ENCODE results near the gene PLEKHN1. TPM values are rescaled to one million over a fixed set of nuclear protein-coding genes. Genes with fewer than 3 reads are reported as not detected.

PLEKHN1 gene
- total and polyA plus RNA-seq, 4 donors = 0.26 TPM; not detected in 3

DNA sequence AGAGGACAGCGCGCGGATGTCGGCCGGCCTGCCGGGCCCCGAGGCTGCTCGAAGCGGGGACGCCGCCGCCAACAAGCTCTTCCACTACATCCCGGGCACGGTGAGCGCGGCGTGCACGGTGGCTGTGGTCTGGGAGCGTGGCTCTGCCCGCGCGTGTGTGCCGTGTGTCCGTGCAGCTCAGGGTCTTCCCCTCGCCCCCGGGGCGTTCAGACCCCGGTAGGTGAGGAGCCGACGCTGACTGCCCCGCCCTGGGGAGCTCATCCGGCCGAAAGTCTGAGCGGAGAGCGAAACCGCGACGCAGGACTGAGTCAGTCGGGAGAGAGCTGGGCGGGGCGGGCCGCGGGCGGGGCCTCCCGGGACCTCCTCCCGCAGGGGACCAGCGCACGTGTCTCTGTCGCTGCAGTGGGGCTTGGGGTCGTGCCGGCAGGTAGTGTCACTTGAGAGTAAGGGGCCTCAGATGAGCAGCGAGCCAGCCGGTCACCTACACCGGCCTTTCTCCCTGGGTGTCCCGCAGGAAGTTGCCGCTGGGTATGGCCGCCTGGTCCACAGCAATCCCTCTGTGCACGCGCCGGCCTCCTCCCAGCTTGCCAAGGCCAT, 520 bp downstream of the PLEKHN1 start:
- Histone ChIP-seq H3K27ac (ENCODE audit: low read depth, low read length) (no peak overlapping the region), H3K9me3 (ENCODE audit: control insufficient read depth, insufficient read depth, low read length) (no peaks in the 10 kb centered on the region), H3K4me1 (ENCODE audit: control insufficient read depth, insufficient read depth, low read length) (peaks cover 13% of the 10 kb centered on the region), H3K27me3 (ENCODE audit: control insufficient read depth, insufficient read depth, low read length) (peaks cover 62% of the 10 kb centered on the region), H3K4me3 (ENCODE audit: low read depth, low read length) (peak overlapping the region; percentile 40), H3K36me3 (ENCODE audit: control insufficient read depth, insufficient read depth, low read length) (peaks cover 48% of the 10 kb centered on the region)
- WGBS (ENCODE audit: insufficient coverage) = 3% methylated on average over 60 of the region's 60 CpGs
- DNase-seq (ENCODE audit: low read depth in 4 of 6, low spot score in 6 of 6) = no peak

- Histone ChIP-seq H3K4me1 (ENCODE audit: control insufficient read depth, insufficient read depth, low read length) (peaks cover 13% of the 10 kb centered on the region), H3K27me3 (ENCODE audit: control insufficient read depth, insufficient read depth, low read length) (peaks cover 67% of the 10 kb centered on the region), H3K4me3 (ENCODE audit: low read depth, low read length) (no peak overlapping the region), H3K36me3 (ENCODE audit: control insufficient read depth, insufficient read depth, low read length) (peaks cover 39% of the 10 kb centered on the region), H3K27ac (ENCODE audit: low read depth, low read length) (no peak overlapping the region), H3K9me3 (ENCODE audit: control insufficient read depth, insufficient read depth, low read length) (no peaks in the 10 kb centered on the region)
- 76% methylated on average over 19 of the region's 23 CpGs for WGBS (ENCODE audit: insufficient coverage)
- DNase-seq (ENCODE audit: low read depth in 4 of 6, low spot score in 6 of 6) = no peak
Observed at GRCh38 chr1:967466-968343, 1.4 kb downstream of the PLEKHN1 start.

GRCh38 chr1:969260-969855, 3.1 kb downstream of the PLEKHN1 start:
- H3K4me3 ChIP-seq (ENCODE audit: low read depth, low read length) = no peak overlapping the region
- 91% methylated on average over 14 of the region's 15 CpGs for WGBS (ENCODE audit: insufficient coverage)
- DNase-seq (ENCODE audit: low read depth in 4 of 6, low spot score in 6 of 6) = no peak
- H3K27ac ChIP-seq (ENCODE audit: low read depth, low read length) = no peak overlapping the region
- peaks cover 13% of the 10 kb centered on the region for H3K4me1 ChIP-seq (ENCODE audit: control insufficient read depth, insufficient read depth, low read length)
- H3K9me3 ChIP-seq (ENCODE audit: control insufficient read depth, insufficient read depth, low read length) = no peaks in the 10 kb centered on the region
- H3K36me3 ChIP-seq (ENCODE audit: control insufficient read depth, insufficient read depth, low read length) = peaks cover 22% of the 10 kb centered on the region
- peaks cover 69% of the 10 kb centered on the region for H3K27me3 ChIP-seq (ENCODE audit: control insufficient read depth, insufficient read depth, low read length)

DNA sequence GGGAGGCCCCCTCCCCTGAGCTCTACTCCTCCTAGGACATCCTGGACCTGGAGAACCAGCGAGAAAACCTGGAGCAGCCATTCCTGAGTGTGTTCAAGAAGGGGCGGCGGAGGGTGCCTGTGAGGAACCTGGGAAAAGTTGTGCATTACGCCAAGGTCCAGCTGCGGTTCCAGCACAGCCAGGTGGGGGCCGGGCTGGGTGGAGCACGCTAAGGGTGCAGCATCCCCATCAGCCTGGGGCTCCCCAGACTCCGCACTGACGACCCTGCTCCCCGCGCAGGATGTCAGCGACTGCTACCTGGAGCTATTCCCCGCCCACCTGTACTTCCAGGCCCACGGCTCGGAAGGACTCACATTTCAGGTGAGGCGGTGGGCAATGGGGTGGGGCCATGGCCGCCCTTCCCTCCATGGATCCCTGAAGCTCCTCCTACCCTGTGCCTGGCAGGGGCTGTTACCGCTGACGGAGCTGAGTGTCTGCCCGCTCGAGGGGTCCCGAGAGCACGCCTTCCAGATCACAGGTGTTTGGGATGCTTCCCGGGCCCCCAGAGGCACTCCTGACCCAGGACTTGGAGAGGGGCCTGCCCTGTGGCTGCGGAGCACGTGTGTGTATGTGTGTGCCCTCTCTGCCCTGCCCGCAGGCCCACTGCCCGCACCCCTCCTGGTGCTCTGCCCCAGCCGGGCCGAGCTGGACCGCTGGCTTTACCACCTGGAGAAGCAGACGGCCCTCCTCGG, 4.1 kb downstream of the PLEKHN1 start:
- peaks cover 14% of the 10 kb centered on the region for H3K36me3 ChIP-seq (ENCODE audit: control insufficient read depth, insufficient read depth, low read length)
- no peaks in the 10 kb centered on the region for H3K9me3 ChIP-seq (ENCODE audit: control insufficient read depth, insufficient read depth, low read length)
- H3K27me3 ChIP-seq (ENCODE audit: control insufficient read depth, insufficient read depth, low read length) = peaks cover 69% of the 10 kb centered on the region
- no peak overlapping the region for H3K4me3 ChIP-seq (ENCODE audit: low read depth, low read length)
- DNase-seq (ENCODE audit: low read depth in 4 of 6, low spot score in 6 of 6) = no peak
- peaks cover 13% of the 10 kb centered on the region for H3K4me1 ChIP-seq (ENCODE audit: control insufficient read depth, insufficient read depth, low read length)
- no peak overlapping the region for H3K27ac ChIP-seq (ENCODE audit: low read depth, low read length)
- 13% methylated on average over 33 of the region's 33 CpGs for WGBS (ENCODE audit: insufficient coverage)

DNA sequence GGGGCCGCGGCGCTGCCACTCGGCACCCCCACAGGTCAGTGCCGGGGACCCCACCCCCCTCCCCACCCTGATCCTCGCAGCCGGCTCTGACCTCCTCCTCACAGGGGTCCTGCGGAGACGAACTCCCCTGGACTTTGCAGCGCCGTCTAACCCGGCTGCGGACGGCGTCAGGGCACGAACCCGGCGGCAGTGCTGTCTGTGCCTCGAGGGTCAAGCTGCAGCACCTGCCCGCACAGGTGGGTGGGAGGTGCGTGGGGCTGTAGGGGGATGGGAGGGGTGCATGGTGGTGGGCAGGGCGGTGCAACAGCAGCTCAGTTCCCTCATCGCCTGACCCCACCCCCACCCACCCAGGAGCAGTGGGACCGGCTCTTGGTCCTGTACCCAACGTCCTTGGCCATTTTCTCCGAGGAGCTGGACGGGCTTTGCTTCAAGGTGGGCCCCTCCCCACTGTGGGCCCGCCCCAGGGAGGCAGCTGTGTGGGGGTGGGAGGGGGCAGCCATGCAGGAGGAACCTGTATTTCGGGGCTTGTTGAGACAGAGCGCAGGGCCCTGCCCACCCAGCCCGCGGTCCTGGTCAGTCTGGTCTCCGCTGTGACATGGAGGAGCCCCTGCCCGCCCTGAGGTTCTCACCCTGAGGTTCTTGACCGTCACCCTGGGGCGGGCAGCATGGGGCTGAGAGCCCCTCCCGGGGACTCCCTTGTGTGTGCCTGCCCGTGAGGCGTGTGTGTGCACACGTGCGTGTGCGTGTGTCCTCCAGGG, 4.9 kb downstream of the PLEKHN1 start:
- Histone ChIP-seq H3K27me3 (ENCODE audit: control insufficient read depth, insufficient read depth, low read length) (peaks cover 65% of the 10 kb centered on the region), H3K4me3 (ENCODE audit: low read depth, low read length) (no peak overlapping the region), H3K4me1 (ENCODE audit: control insufficient read depth, insufficient read depth, low read length) (peaks cover 15% of the 10 kb centered on the region), H3K9me3 (ENCODE audit: control insufficient read depth, insufficient read depth, low read length) (no peaks in the 10 kb centered on the region), H3K36me3 (ENCODE audit: control insufficient read depth, insufficient read depth, low read length) (peaks cover 6% of the 10 kb centered on the region), H3K27ac (ENCODE audit: low read depth, low read length) (no peak overlapping the region)
- no peak for DNase-seq (ENCODE audit: low read depth in 4 of 6, low spot score in 6 of 6)
- WGBS (ENCODE audit: insufficient coverage) = 40% methylated on average over 34 of the region's 42 CpGs

DNA sequence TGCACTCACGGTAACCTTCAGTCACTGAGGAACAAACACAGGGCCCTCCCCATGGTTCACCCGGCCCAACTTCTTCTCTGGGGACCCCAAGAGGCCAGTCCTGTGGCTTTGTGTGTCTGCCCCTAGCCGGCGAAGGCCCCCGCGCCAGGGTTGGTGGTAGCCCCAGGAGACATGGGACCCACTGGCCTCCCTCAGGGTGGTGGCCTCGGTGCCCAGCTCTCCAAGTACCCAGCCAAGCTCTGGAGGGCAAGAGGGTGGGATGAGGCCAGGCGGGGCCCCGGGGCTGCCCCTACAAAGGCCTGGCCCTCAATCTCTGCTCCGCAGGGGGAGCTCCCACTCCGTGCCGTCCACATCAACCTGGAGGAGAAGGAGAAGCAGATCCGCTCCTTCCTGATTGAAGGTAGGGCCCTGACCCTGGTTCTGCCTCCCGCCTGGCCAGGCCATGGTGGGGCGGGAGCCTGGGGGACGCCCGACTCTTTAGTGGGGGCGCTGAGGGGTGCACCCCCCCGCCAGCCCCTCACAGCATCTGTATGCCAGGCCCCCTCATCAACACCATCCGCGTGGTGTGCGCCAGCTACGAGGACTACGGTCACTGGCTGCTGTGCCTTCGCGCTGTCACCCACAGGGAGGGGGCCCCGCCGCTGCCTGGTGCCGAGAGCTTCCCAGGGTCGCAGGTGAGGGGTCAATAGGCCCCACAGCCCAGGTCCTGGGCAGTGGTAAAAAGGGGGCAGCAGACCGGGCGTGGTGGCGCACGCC, 5.6 kb downstream of the PLEKHN1 start:
- 76% methylated on average over 33 of the region's 34 CpGs for WGBS (ENCODE audit: insufficient coverage)
- Histone ChIP-seq H3K4me3 (ENCODE audit: low read depth, low read length) (no peak overlapping the region), H3K36me3 (ENCODE audit: control insufficient read depth, insufficient read depth, low read length) (peaks cover 2% of the 10 kb centered on the region), H3K27me3 (ENCODE audit: control insufficient read depth, insufficient read depth, low read length) (peaks cover 57% of the 10 kb centered on the region), H3K4me1 (ENCODE audit: control insufficient read depth, insufficient read depth, low read length) (peaks cover 7% of the 10 kb centered on the region), H3K27ac (ENCODE audit: low read depth, low read length) (no peak overlapping the region), H3K9me3 (ENCODE audit: control insufficient read depth, insufficient read depth, low read length) (no peaks in the 10 kb centered on the region)
- DNase-seq (ENCODE audit: low read depth in 4 of 6, low spot score in 6 of 6) = no peak

DNA sequence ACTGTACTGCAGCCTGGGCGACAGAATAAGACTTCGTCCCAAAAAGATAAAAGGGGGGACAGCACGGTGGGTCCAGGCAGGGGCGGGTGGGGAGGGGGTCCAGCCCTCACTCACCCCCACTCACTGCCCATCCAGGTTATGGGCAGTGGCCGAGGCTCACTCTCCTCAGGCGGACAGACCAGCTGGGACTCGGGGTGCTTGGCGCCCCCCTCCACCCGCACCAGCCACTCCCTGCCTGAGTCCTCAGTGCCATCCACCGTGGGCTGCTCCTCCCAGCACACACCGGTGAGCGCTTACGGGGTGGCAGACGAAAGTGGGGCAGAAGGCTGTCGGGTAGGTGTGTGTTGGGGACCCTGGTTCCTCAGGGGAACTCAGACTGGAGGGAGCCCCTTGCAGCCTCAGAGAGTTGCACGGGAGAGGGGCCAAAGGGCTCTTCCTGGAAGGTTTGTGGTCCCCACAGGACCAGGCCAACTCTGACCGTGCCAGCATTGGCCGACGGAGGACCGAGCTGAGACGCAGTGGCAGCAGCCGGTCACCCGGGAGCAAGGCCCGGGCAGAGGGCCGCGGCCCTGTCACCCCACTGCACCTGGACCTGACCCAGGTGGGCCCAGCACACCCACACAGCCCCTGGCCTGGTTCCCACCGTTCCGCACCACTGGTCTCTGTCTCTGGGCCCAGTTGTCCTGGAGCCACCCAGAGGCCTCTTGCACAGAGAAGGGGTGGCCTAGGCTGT, 6.6 kb downstream of the PLEKHN1 start:
- DNase-seq (ENCODE audit: low read depth in 4 of 6, low spot score in 6 of 6) = no peak
- no peaks in the 10 kb centered on the region for H3K9me3 ChIP-seq (ENCODE audit: control insufficient read depth, insufficient read depth, low read length)
- H3K36me3 ChIP-seq (ENCODE audit: control insufficient read depth, insufficient read depth, low read length) = no peaks in the 10 kb centered on the region
- H3K4me1 ChIP-seq (ENCODE audit: control insufficient read depth, insufficient read depth, low read length) = peaks cover 4% of the 10 kb centered on the region
- H3K27me3 ChIP-seq (ENCODE audit: control insufficient read depth, insufficient read depth, low read length) = peaks cover 48% of the 10 kb centered on the region
- no peak overlapping the region for H3K4me3 ChIP-seq (ENCODE audit: low read depth, low read length)
- WGBS (ENCODE audit: insufficient coverage) = 84% methylated on average over 17 of the region's 28 CpGs
- H3K27ac ChIP-seq (ENCODE audit: low read depth, low read length) = no peak overlapping the region

GRCh38 chr1:973459-974292, 7.4 kb downstream of the PLEKHN1 start:
- no peak for DNase-seq (ENCODE audit: low read depth in 4 of 6, low spot score in 6 of 6)
- WGBS (ENCODE audit: insufficient coverage) = 78% methylated on average over 22 of the region's 28 CpGs
- H3K27me3 ChIP-seq (ENCODE audit: control insufficient read depth, insufficient read depth, low read length) = peaks cover 40% of the 10 kb centered on the region

More at GRCh38 chr1:973459-974292, 7.4 kb downstream of the PLEKHN1 start:
- H3K27ac ChIP-seq (ENCODE audit: low read depth, low read length) = no peak overlapping the region
- H3K4me3 ChIP-seq (ENCODE audit: low read depth, low read length) = no peak overlapping the region
- H3K36me3 ChIP-seq (ENCODE audit: control insufficient read depth, insufficient read depth, low read length) = peaks cover 2% of the 10 kb centered on the region
- peaks cover 4% of the 10 kb centered on the region for H3K4me1 ChIP-seq (ENCODE audit: control insufficient read depth, insufficient read depth, low read length)
- no peaks in the 10 kb centered on the region for H3K9me3 ChIP-seq (ENCODE audit: control insufficient read depth, insufficient read depth, low read length)
